GM21528 (cell line): Measurements from ENCODE around the gene JAKMIP2.
"Not testable (repeated sequence)": the region's sequence is repeated elsewhere in the genome, so short reads cannot be mapped to it uniquely, and the experiment has no call there.

Source experiments
- ATAC-seq: cut with Tn5 transposase; IDR thresholded peaks from one replicate; pipeline ENCODE4 v1.9.1; 2021; ENCODE audit warnings: mild to moderate bottlenecking, moderate library complexity; ENCODE audit not compliant: unreplicated experiment, low FRiP score

The JAKMIP2 gene

GRCh38 chr5:147564124-147564486, 218.4 kb downstream of the JAKMIP2 start:
- no peak for ATAC-seq

- no peak for ATAC-seq
These were observed 218.9 kb downstream of the JAKMIP2 start for GRCh38 chr5:147563466-147564123.

- ATAC-seq = no peak
These were observed 221.1 kb downstream of the JAKMIP2 start for GRCh38 chr5:147561435-147561834.

GRCh38 chr5:147560718-147561331, 221.7 kb downstream of the JAKMIP2 start:
- ATAC-seq = no peak

GRCh38 chr5:147559749-147560148, 222.8 kb downstream of the JAKMIP2 start:
- ATAC-seq = no peak

- no peak for ATAC-seq
These were observed 223.7 kb downstream of the JAKMIP2 start for GRCh38 chr5:147558826-147559225.

GRCh38 chr5:147557876-147558745, 224.4 kb downstream of the JAKMIP2 start:
- no peak for ATAC-seq

GRCh38 chr5:147555176-147555575, 227.4 kb downstream of the JAKMIP2 start:
- no peak for ATAC-seq

- no peak for ATAC-seq
These were observed 228.2 kb downstream of the JAKMIP2 start for GRCh38 chr5:147554261-147554817.

- ATAC-seq = not testable (repeated sequence)
These were observed 228.7 kb downstream of the JAKMIP2 start for GRCh38 chr5:147553817-147554216.

GRCh38 chr5:147552897-147553296, 229.6 kb downstream of the JAKMIP2 start:
- no peak for ATAC-seq

- ATAC-seq = no peak
These were observed 230.9 kb downstream of the JAKMIP2 start for GRCh38 chr5:147551677-147552076.

- ATAC-seq = no peak
These were observed 234.8 kb downstream of the JAKMIP2 start for GRCh38 chr5:147547730-147548129.

- ATAC-seq = no peak
These were observed 238.0 kb downstream of the JAKMIP2 start for GRCh38 chr5:147544556-147544955.

GRCh38 chr5:147539053-147539452, 243.5 kb downstream of the JAKMIP2 start:
- ATAC-seq = no peak

- ATAC-seq = no peak
These were observed 244.3 kb downstream of the JAKMIP2 start for GRCh38 chr5:147538236-147538635.
